Bronchus fibroblast of lung (primary cell): Measurements from ENCODE around the gene MGP. TPM values are rescaled to one million over a fixed set of nuclear protein-coding genes. Genes with fewer than 3 reads are reported as not detected.

ENCODE experiments used
- total RNA-seq: library from RNA; depleted of rRNA; stranded (reverse); fragments of >200 nt; gene quantifications from 2 replicates; pipeline ENCODE4 v1.2.3, GENCODE V29; 2015

MGP gene
- 0.17 and 0.30 TPM in 2 replicates for total RNA-seq

GRCh38 chr12:14885718-14886221 lies at the start of gene MGP:
Gene MGP (minus strand): TSS chr12:14885854. CDS start chr12:14885791, 63 bp downstream.

GRCh38 chr12:14843425-14843887 lies 42.2 kb downstream of the MGP start, which contains the start of gene ART4:
Gene ART4 (minus strand): TSS chr12:14843526. CDS start chr12:14843113, 413 bp downstream.

Other genes starting within 250 kb of the MGP start
- not detected in 2 replicates for gene GUCY2C, start 189.3 kb downstream of the MGP start, total RNA-seq
- gene WBP11, start 82.4 kb downstream of the MGP start, total RNA-seq: 14.1 and 18.0 TPM in 2 replicates
- 1.3 and 1.8 TPM in 2 replicates for gene C12orf60, start 82.2 kb downstream of the MGP start, total RNA-seq
- 0.15 TPM in 1 of 2 replicates, not detected in the other for gene SMCO3, start 71.7 kb downstream of the MGP start, total RNA-seq
- not detected in 2 replicates for gene ART4, start 42.3 kb downstream of the MGP start, total RNA-seq
- not detected in 2 replicates for gene ERP27, start 52.7 kb upstream of the MGP start, total RNA-seq
- 3.7 TPM in 2 replicates for gene ARHGDIB, start 75.7 kb upstream of the MGP start, total RNA-seq
- gene PDE6H, start 87.2 kb upstream of the MGP start, total RNA-seq: not detected in 2 replicates